ENCODE results near the gene NCKAP1. TPM values are rescaled to one million over a fixed set of nuclear protein-coding genes. Genes with fewer than 3 reads are reported as not detected.
"Not testable (repeated sequence)": the region's sequence is repeated elsewhere in the genome, so short reads cannot be mapped to it uniquely, and the experiment has no call there.

Gene NCKAP1
- total and polyA plus RNA-seq, 12 donors, result 26.8 to 134 (median 104) TPM

DNA sequence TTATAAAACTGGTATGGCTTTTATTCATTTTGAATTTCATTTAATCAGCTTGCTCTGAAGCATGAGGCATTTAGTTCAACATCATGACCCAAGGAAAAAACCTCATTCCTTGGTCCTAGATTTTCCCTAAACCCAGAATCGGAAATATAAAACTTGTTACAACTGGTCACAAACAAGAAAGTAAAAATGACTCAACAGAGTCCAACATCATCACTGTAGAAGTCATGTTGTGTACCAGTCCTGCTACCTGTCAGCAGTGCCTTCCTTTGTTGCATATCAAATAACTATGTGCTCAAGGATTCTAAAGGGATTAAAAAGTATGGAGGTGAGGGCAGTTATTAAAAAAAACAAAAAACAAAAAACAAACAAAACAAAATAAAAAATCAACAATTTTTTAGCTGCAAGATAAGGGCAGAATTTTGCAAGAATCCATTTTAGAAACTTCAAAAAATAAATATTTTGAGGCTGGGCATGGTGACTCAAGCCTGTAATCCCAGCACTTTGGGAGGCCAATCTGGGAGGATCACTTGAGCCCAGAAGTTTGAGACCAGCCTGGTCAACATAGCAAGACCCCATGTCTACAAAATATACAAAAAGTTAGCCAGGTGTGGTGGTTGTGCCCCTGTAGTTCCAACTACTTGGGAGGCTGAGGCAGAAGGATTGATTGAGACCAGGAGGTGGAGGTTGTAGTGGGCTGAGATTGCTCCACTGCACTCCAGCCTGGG lies 18.4 kb downstream of the NCKAP1 start:
- no peak for DNase-seq
- intact Hi-C loops (cut with DNase I), result no loop called here
- Histone ChIP-seq H3K27ac (no peak overlapping the region), H3K27me3 (no peaks in the 10 kb centered on the region), H3K4me3 (no peak overlapping the region), H3K9me3 (replicated peaks in 1 of 3) (no peaks in the 10 kb centered on the region), H3K36me3 (replicated peaks in 1 of 2) (peaks cover 0 to 6% of the 10 kb centered on the region in 2 donors), H3K4me1 (replicated peaks in 1 of 2) (peaks cover 8 to 21% of the 10 kb centered on the region in 2 donors)
- 88 to 100% (median 95%) methylated on average over 1 of the region's 1 CpG for WGBS, 4 donors
- TF ChIP-seq, protein P1, sequence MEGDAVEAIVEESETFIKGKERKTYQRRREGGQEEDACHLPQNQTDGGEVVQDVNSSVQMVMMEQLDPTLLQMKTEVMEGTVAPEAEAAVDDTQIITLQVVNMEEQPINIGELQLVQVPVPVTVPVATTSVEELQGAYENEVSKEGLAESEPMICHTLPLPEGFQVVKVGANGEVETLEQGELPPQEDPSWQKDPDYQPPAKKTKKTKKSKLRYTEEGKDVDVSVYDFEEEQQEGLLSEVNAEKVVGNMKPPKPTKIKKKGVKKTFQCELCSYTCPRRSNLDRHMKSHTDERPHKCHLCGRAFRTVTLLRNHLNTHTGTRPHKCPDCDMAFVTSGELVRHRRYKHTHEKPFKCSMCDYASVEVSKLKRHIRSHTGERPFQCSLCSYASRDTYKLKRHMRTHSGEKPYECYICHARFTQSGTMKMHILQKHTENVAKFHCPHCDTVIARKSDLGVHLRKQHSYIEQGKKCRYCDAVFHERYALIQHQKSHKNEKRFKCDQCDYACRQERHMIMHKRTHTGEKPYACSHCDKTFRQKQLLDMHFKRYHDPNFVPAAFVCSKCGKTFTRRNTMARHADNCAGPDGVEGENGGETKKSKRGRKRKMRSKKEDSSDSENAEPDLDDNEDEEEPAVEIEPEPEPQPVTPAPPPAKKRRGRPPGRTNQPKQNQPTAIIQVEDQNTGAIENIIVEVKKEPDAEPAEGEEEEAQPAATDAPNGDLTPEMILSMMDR (IDR thresholded peaks at IDR 0.05), result no peak
- no peak for TF ChIP-seq POLR2A (IDR thresholded peaks at IDR 0.05)

- 89 to 97% (median 94%) methylated on average over 11 of the region's 11 CpGs for WGBS, 4 donors
These were observed 20.4 kb downstream of the NCKAP1 start for GRCh38 chr2:183017845-183018244.

GRCh38 chr2:183014005-183014404 lies 24.3 kb downstream of the NCKAP1 start:
- no peak for DNase-seq
- Histone ChIP-seq H3K4me1 (replicated peaks in 1 of 2) (peaks cover 17 to 32% of the 10 kb centered on the region in 2 donors), H3K27me3 (no peaks in the 10 kb centered on the region), H3K9me3 (replicated peaks in 1 of 3) (no peaks in the 10 kb centered on the region), H3K4me3 (no peak overlapping the region), H3K36me3 (replicated peaks in 1 of 2) (no peaks in the 10 kb centered on the region), H3K27ac (no peak overlapping the region)
- intact Hi-C loops (cut with DNase I), result no loop called here
- WGBS, 4 donors, result 91 to 97% (median 93%) methylated on average over 2 of the region's 2 CpGs
- TF ChIP-seq POLR2A (IDR thresholded peaks at IDR 0.05), result no peak
- TF ChIP-seq, protein P1 (IDR thresholded peaks at IDR 0.05), result no peak

More at GRCh38 chr2:183017845-183018244, 20.4 kb downstream of the NCKAP1 start:
- H3K4me3 ChIP-seq; H3K9me3 ChIP-seq (replicated peaks in 1 of 3); intact Hi-C loops (cut with DNase I); H3K27me3 ChIP-seq; H3K36me3 ChIP-seq (replicated peaks in 1 of 2); H3K27ac ChIP-seq; DNase-seq: not testable (repeated sequence)
- H3K4me1 ChIP-seq (replicated peaks in 1 of 2), result peaks cover 8 to 22% of the 10 kb centered on the region in 2 donors

- Histone ChIP-seq H3K36me3 (replicated peaks in 1 of 2) (no peaks in the 10 kb centered on the region), H3K27ac (no peak overlapping the region), H3K9me3 (replicated peaks in 1 of 3) (no peaks in the 10 kb centered on the region), H3K4me1 (replicated peaks in 1 of 2) (peaks cover 17 to 32% of the 10 kb centered on the region in 2 donors), H3K27me3 (no peaks in the 10 kb centered on the region), H3K4me3 (no peak overlapping the region)
- no peak for DNase-seq
- intact Hi-C loops (cut with DNase I), result no loop called here
- TF ChIP-seq POLR2A (IDR thresholded peaks at IDR 0.05), result no peak
- TF ChIP-seq, protein P1 (IDR thresholded peaks at IDR 0.05), result no peak
- 83 to 88% (median 86%) methylated on average over 2 of the region's 2 CpGs for WGBS, 4 donors
These were observed 26.5 kb downstream of the NCKAP1 start for GRCh38 chr2:183011743-183012142.

DNA sequence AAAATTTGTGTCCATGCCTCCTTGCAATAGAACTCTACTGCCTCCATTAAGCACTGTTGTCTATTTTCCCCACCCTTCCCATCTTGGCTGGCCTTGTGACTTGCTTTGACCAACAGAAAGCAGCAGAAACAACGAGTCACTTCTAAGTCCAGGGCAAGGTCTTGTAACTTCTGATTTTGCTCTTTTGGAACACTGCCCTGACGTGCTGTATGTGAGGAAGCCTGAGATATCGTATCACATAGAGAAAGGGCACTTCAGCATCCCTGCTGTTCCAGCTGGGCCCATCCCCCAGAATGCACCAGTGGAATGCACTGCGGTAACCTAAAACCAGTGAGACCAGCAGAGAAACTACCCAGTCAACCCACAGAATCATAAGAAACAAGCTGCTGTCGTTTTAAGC lies 28.1 kb downstream of the NCKAP1 start:
- Histone ChIP-seq H3K27ac (no peak overlapping the region), H3K36me3 (replicated peaks in 1 of 2) (no peaks in the 10 kb centered on the region), H3K4me3 (no peak overlapping the region), H3K27me3 (no peaks in the 10 kb centered on the region), H3K4me1 (replicated peaks in 1 of 2) (peaks cover 10 to 22% of the 10 kb centered on the region in 2 donors), H3K9me3 (replicated peaks in 1 of 3) (no peaks in the 10 kb centered on the region)
- TF ChIP-seq, protein P1 (IDR thresholded peaks at IDR 0.05), result no peak
- WGBS, 4 donors, result 50 to 58% (median 51%) methylated on average over 5 of the region's 5 CpGs
- intact Hi-C loops (cut with DNase I), result no loop called here
- peak in 6 of 7 donors; percentile 21 to 56 (median 38) for DNase-seq
